Measurements from ENCODE around the gene MIB1.

The MIB1 gene

GRCh38 chr18:21826196-21826595 lies 85.6 kb downstream of the MIB1 start:
- H3K27me3 ChIP-seq (ENCODE audit: control insufficient read depth in 1 of 2, insufficient read depth in 2 of 2, low read length in 2 of 2): no peaks in the 10 kb centered on the region
- no peak overlapping the region for H3K27ac ChIP-seq (ENCODE audit: low read depth, low read length)
- H3K4me1 ChIP-seq (ENCODE audit: insufficient read depth, low read length): peaks cover 25% of the 10 kb centered on the region
- no peaks in the 10 kb centered on the region for H3K9me3 ChIP-seq (ENCODE audit: low read length)
- peaks cover 5% of the 10 kb centered on the region for H3K36me3 ChIP-seq (ENCODE audit: insufficient read depth, low read length)
- H3K4me3 ChIP-seq (ENCODE audit: low read depth in 1 of 2, low read length in 2 of 2): no peak overlapping the region
- H3K9ac ChIP-seq (ENCODE audit: low read length): no peak overlapping the region

- no peaks in the 10 kb centered on the region for H3K9me3 ChIP-seq (ENCODE audit: low read length)
- H3K9ac ChIP-seq (ENCODE audit: low read length): no peak overlapping the region
- no peak overlapping the region for H3K4me3 ChIP-seq (ENCODE audit: low read depth in 1 of 2, low read length in 2 of 2)
- no peak overlapping the region for H3K27ac ChIP-seq (ENCODE audit: low read depth, low read length)
- no peaks in the 10 kb centered on the region for H3K27me3 ChIP-seq (ENCODE audit: control insufficient read depth in 1 of 2, insufficient read depth in 2 of 2, low read length in 2 of 2)
- peaks cover 5% of the 10 kb centered on the region for H3K36me3 ChIP-seq (ENCODE audit: insufficient read depth, low read length)
- H3K4me1 ChIP-seq (ENCODE audit: insufficient read depth, low read length): peaks cover 25% of the 10 kb centered on the region
These were observed 86.2 kb downstream of the MIB1 start for GRCh38 chr18:21826641-21827302.

GRCh38 chr18:21830532-21830931 lies 89.9 kb downstream of the MIB1 start:
- peak overlapping the region; percentile 77 for H3K27ac ChIP-seq (ENCODE audit: low read depth, low read length)
- peak overlapping the region; percentile 54 to 72 for H3K4me3 ChIP-seq (ENCODE audit: low read depth in 1 of 2, low read length in 2 of 2)
- peak overlapping the region; percentile 19 for H3K9ac ChIP-seq (ENCODE audit: low read length)

GRCh38 chr18:21831413-21831831 lies 90.8 kb downstream of the MIB1 start:
- no peak overlapping the region for H3K9ac ChIP-seq (ENCODE audit: low read length)
- H3K4me3 ChIP-seq (ENCODE audit: low read depth in 1 of 2, low read length in 2 of 2): peak overlapping the region; percentile 54 to 72
- peaks cover 5% of the 10 kb centered on the region for H3K36me3 ChIP-seq (ENCODE audit: insufficient read depth, low read length)
- H3K4me1 ChIP-seq (ENCODE audit: insufficient read depth, low read length): peaks cover 17% of the 10 kb centered on the region
- peak overlapping the region; percentile 77 for H3K27ac ChIP-seq (ENCODE audit: low read depth, low read length)
- no peaks in the 10 kb centered on the region for H3K9me3 ChIP-seq (ENCODE audit: low read length)
- H3K27me3 ChIP-seq (ENCODE audit: control insufficient read depth in 1 of 2, insufficient read depth in 2 of 2, low read length in 2 of 2): no peaks in the 10 kb centered on the region

More at GRCh38 chr18:21830532-21830931, 89.9 kb downstream of the MIB1 start:
- Histone ChIP-seq H3K4me1 (ENCODE audit: insufficient read depth, low read length) (peaks cover 25% of the 10 kb centered on the region), H3K27me3 (ENCODE audit: control insufficient read depth in 1 of 2, insufficient read depth in 2 of 2, low read length in 2 of 2) (no peaks in the 10 kb centered on the region), H3K9me3 (ENCODE audit: low read length) (no peaks in the 10 kb centered on the region), H3K36me3 (ENCODE audit: insufficient read depth, low read length) (peaks cover 5% of the 10 kb centered on the region)

- Histone ChIP-seq H3K27ac (ENCODE audit: low read depth, low read length) (no peak overlapping the region), H3K4me1 (ENCODE audit: insufficient read depth, low read length) (peaks cover 4% of the 10 kb centered on the region), H3K9ac (ENCODE audit: low read length) (no peak overlapping the region), H3K4me3 (ENCODE audit: low read depth in 1 of 2, low read length in 2 of 2) (no peak overlapping the region), H3K9me3 (ENCODE audit: low read length) (no peaks in the 10 kb centered on the region), H3K27me3 (ENCODE audit: control insufficient read depth in 1 of 2, insufficient read depth in 2 of 2, low read length in 2 of 2) (no peaks in the 10 kb centered on the region), H3K36me3 (ENCODE audit: insufficient read depth, low read length) (peaks cover 5% of the 10 kb centered on the region)
These were observed 93.2 kb downstream of the MIB1 start for GRCh38 chr18:21833604-21834298.

- Histone ChIP-seq H3K9me3 (ENCODE audit: low read length) (no peaks in the 10 kb centered on the region), H3K9ac (ENCODE audit: low read length) (no peak overlapping the region), H3K4me1 (ENCODE audit: insufficient read depth, low read length) (no peaks in the 10 kb centered on the region), H3K4me3 (ENCODE audit: low read depth in 1 of 2, low read length in 2 of 2) (no peak overlapping the region), H3K27ac (ENCODE audit: low read depth, low read length) (no peak overlapping the region), H3K36me3 (ENCODE audit: insufficient read depth, low read length) (peaks cover 5% of the 10 kb centered on the region), H3K27me3 (ENCODE audit: control insufficient read depth in 1 of 2, insufficient read depth in 2 of 2, low read length in 2 of 2) (no peaks in the 10 kb centered on the region)
These were observed 93.7 kb downstream of the MIB1 start for GRCh38 chr18:21834299-21834660.

- peaks cover 12% of the 10 kb centered on the region for H3K36me3 ChIP-seq (ENCODE audit: insufficient read depth, low read length)
- H3K9ac ChIP-seq (ENCODE audit: low read length): no peak overlapping the region
- H3K4me3 ChIP-seq (ENCODE audit: low read depth in 1 of 2, low read length in 2 of 2): no peak overlapping the region
These were observed 101.0 kb downstream of the MIB1 start for GRCh38 chr18:21841570-21841969.

GRCh38 chr18:21843341-21843740 lies 102.7 kb downstream of the MIB1 start:
- Histone ChIP-seq H3K27ac (ENCODE audit: low read depth, low read length) (no peak overlapping the region), H3K36me3 (ENCODE audit: insufficient read depth, low read length) (peaks cover 12% of the 10 kb centered on the region), H3K9me3 (ENCODE audit: low read length) (no peaks in the 10 kb centered on the region), H3K4me1 (ENCODE audit: insufficient read depth, low read length) (no peaks in the 10 kb centered on the region), H3K27me3 (ENCODE audit: control insufficient read depth in 1 of 2, insufficient read depth in 2 of 2, low read length in 2 of 2) (no peaks in the 10 kb centered on the region), H3K4me3 (ENCODE audit: low read depth in 1 of 2, low read length in 2 of 2) (no peak overlapping the region), H3K9ac (ENCODE audit: low read length) (no peak overlapping the region)

More at GRCh38 chr18:21841570-21841969, 101.0 kb downstream of the MIB1 start:
- H3K27ac ChIP-seq (ENCODE audit: low read depth, low read length): no peak overlapping the region
- H3K27me3 ChIP-seq (ENCODE audit: control insufficient read depth in 1 of 2, insufficient read depth in 2 of 2, low read length in 2 of 2): no peaks in the 10 kb centered on the region
- H3K4me1 ChIP-seq (ENCODE audit: insufficient read depth, low read length): no peaks in the 10 kb centered on the region
- H3K9me3 ChIP-seq (ENCODE audit: low read length): no peaks in the 10 kb centered on the region

- H3K9me3 ChIP-seq (ENCODE audit: low read length): no peaks in the 10 kb centered on the region
- no peak overlapping the region for H3K9ac ChIP-seq (ENCODE audit: low read length)
- H3K27ac ChIP-seq (ENCODE audit: low read depth, low read length): no peak overlapping the region
- no peaks in the 10 kb centered on the region for H3K27me3 ChIP-seq (ENCODE audit: control insufficient read depth in 1 of 2, insufficient read depth in 2 of 2, low read length in 2 of 2)
- no peak overlapping the region for H3K4me3 ChIP-seq (ENCODE audit: low read depth in 1 of 2, low read length in 2 of 2)
- peaks cover 5% of the 10 kb centered on the region for H3K36me3 ChIP-seq (ENCODE audit: insufficient read depth, low read length)
- no peaks in the 10 kb centered on the region for H3K4me1 ChIP-seq (ENCODE audit: insufficient read depth, low read length)
These were observed 110.9 kb downstream of the MIB1 start for GRCh38 chr18:21851327-21851961.

- peaks cover 15% of the 10 kb centered on the region for H3K36me3 ChIP-seq (ENCODE audit: insufficient read depth, low read length)
- no peak overlapping the region for H3K9ac ChIP-seq (ENCODE audit: low read length)
- no peak overlapping the region for H3K4me3 ChIP-seq (ENCODE audit: low read depth in 1 of 2, low read length in 2 of 2)
- H3K27me3 ChIP-seq (ENCODE audit: control insufficient read depth in 1 of 2, insufficient read depth in 2 of 2, low read length in 2 of 2): no peaks in the 10 kb centered on the region
- no peaks in the 10 kb centered on the region for H3K4me1 ChIP-seq (ENCODE audit: insufficient read depth, low read length)
- H3K27ac ChIP-seq (ENCODE audit: low read depth, low read length): no peak overlapping the region
- no peaks in the 10 kb centered on the region for H3K9me3 ChIP-seq (ENCODE audit: low read length)
These were observed 112.4 kb downstream of the MIB1 start for GRCh38 chr18:21853016-21853415.

- no peak overlapping the region for H3K27ac ChIP-seq (ENCODE audit: low read depth, low read length)
- peaks cover 15% of the 10 kb centered on the region for H3K36me3 ChIP-seq (ENCODE audit: insufficient read depth, low read length)
- no peak overlapping the region for H3K4me3 ChIP-seq (ENCODE audit: low read depth in 1 of 2, low read length in 2 of 2)
- H3K9me3 ChIP-seq (ENCODE audit: low read length): no peaks in the 10 kb centered on the region
- H3K27me3 ChIP-seq (ENCODE audit: control insufficient read depth in 1 of 2, insufficient read depth in 2 of 2, low read length in 2 of 2): no peaks in the 10 kb centered on the region
- H3K4me1 ChIP-seq (ENCODE audit: insufficient read depth, low read length): no peaks in the 10 kb centered on the region
- H3K9ac ChIP-seq (ENCODE audit: low read length): no peak overlapping the region
These were observed 113.4 kb downstream of the MIB1 start for GRCh38 chr18:21853775-21854552.

Measured in muscle layer of colon (tissue), 2 donors.